GM19328 (cell line): ENCODE measurements around the gene TP63.
"Not testable (repeated sequence)": the region's sequence is repeated elsewhere in the genome, so short reads cannot be mapped to it uniquely, and the experiment has no call there.

ENCODE experiments used
- ATAC-seq: cut with Tn5 transposase; IDR thresholded peaks from one replicate; pipeline ENCODE4 v1.9.1; 2021; ENCODE audit warnings: mild to moderate bottlenecking, moderate library complexity; ENCODE audit not compliant: unreplicated experiment

The TP63 gene

DNA sequence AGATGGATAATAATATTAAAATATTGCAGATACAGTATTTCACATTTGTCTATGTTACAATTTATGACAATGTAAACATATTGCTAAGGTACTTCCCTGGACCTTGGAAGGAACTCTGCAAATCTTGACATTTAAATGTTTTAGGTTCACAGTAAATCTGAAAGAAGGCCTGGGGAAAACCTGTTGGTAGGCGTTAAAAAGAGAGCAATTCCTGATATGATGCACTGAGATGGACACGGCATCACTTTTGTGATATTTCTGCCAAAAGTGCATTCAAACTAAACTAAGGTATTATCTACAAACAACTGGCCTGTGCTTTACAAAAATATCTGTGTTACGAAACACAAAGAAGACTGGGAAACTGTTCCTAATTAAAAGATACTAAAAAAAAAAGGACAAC lies 6.1 kb upstream of the TP63 start:
- no peak for ATAC-seq

- no peak for ATAC-seq
These were observed 5.6 kb upstream of the TP63 start for GRCh38 chr3:189625572-189625971.

DNA sequence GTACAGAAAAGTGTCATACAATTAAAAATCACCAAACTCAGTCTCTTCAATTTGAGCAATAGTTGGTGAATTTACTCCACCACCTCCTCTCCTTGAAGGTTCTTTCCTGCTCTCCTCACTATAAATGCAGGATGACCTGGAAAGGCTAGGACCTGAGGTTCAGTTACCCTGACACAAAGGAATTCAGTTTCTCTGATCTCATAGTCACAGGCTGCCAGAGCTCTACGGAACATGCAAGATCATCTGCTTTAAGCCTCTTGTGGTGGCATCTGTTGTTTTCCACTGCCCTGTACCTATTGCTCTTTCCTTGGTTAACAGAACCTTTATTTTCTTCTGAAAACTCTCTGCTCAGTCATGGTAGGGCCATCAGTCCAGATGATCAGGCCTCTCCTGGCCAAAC lies 4.9 kb upstream of the TP63 start:
- no peak for ATAC-seq

GRCh38 chr3:189629803-189630455 lies 1.3 kb upstream of the TP63 start:
- ATAC-seq, result no peak

DNA sequence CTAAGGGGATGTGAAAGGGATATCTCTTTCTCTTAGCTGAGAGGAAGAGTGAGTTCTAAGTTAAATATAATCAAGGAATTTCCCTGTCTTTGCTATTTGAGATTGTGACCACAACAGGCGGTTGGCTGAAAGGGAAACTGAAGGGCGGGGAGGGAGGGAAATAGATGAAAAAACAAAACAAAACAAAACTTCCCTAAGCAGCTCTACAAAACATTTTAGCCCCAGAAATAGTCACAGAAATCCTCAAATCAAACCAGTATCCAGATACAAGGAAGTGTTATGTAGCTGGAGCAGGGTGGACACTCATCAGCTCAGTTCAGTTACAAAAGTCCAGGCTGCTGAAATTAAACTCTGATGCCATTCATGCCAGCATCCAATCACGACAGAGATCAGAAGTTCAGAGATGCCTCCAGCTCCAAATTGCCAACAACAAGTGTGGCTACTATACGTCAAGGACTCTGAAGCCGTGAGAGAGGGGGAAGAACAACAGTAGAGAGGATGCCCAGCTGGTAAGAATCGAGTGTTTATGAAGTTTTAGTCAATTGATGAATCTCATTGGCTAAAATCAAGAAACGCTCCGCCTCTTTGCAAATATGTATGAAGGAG lies 319 bp upstream of the TP63 start:
- ATAC-seq, result no peak

DNA sequence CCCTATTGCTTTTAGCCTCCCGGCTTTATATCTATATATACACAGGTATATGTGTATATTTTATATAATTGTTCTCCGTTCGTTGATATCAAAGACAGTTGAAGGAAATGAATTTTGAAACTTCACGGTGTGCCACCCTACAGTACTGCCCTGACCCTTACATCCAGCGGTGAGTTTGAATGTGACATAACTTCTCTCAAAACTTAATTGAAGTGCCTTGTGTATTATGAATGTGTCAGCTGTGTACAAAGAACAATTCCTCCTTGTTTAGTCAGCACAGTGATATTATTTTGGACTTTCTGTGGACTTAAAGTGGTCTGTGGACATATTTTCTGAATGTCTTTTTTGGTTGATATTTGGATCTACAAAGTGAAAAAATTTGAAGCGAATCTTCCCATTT lies 220 bp downstream of the TP63 start:
- ATAC-seq, result no peak

GRCh38 chr3:189632242-189632641 lies 1.1 kb downstream of the TP63 start:
- no peak for ATAC-seq

GRCh38 chr3:189635339-189635738 lies 4.2 kb downstream of the TP63 start:
- no peak for ATAC-seq

GRCh38 chr3:189636048-189636447 lies 4.9 kb downstream of the TP63 start:
- no peak for ATAC-seq

GRCh38 chr3:189637750-189638149 lies 6.6 kb downstream of the TP63 start:
- no peak for ATAC-seq

DNA sequence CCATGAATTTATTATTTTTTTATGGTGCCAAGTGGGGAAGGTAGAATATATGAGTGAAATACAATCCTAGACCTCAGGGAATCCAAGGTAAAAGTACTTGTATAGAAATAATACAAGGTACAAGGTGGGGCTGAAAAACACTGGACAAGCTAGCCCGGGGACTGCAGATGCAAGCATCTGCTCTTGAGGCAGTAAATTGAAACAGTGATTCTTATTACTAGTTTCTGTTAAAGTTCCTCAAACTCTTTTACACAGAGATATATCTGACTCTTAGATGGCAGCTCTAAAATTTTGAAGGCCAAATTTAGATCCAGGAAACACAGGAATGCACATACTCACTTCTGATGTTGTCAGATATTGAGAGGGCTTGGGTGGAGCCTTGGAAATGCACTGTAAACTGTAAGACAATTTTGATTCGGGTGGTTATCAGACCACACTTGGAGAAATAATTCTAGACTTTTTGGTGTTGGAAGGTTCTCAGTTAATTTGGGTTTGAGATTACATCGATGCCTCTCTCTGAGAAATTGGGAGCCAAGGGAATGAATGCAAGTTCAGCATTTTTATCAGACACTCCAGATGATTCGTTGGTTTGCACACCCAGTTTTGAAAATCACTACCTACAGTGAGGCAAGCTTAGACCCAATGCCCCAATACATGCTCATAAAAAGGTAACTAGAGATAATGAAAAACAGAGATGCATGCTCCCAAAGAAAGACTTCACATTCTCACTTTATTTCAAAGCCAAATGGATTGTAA lies 7.3 kb downstream of the TP63 start:
- ATAC-seq, result no peak

- no peak for ATAC-seq
These were observed 10.6 kb downstream of the TP63 start for GRCh38 chr3:189641776-189642175.

DNA sequence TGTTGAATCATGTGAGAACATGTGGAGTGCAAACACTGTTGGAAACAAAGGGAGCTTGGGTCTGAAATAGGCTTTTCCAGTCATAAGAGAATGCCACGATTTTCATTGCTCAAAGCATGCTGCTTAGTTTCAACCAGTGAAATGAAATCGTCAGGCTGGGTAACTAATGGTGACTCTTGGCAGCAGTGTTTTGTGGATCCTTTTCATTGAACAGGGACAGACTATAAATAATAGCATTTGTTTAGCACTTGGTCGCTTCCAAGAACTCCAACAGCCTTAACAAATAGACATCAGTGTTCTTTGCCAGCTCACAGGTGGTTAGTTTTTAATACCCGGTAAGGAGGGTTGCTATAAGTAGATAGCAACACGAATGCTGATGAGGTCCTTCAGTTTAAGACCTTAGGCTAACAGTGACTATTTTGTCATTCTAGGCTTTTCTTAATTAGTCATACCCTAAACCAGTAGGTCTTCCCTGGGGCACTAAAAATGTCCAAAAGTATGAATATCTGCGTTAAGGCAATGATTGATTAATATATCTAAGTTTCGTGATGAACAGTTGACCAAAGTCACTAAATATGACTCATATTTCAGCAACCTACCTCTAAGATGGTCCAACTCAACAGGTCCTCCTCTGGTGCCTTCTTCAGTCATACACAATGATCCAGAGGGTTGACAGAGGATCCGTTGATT lies 15.8 kb downstream of the TP63 start:
- ATAC-seq, result no peak

- ATAC-seq, result no peak
These were observed 20.9 kb downstream of the TP63 start for GRCh38 chr3:189652042-189652441.

GRCh38 chr3:189655617-189656016 lies 24.4 kb downstream of the TP63 start:
- no peak for ATAC-seq

DNA sequence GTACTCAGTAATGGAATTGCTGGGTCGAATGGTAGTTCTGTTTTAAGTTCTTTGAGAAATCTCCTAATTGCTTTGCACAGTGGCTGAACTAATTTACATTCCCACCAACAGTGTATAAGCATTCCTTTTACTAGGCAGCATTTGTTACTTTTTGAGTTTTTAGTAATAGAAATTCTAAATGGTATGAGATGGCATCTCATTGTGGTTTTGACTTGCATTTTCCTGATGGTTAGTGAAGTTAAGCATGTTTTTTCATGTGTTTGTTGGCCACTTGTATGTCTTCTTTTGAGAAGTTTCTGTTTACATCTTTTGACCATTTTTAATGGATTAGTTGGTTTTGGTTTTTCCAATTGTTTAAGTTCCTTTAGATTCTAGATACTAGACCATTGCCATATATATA lies 28.4 kb downstream of the TP63 start:
- ATAC-seq, result no peak

DNA sequence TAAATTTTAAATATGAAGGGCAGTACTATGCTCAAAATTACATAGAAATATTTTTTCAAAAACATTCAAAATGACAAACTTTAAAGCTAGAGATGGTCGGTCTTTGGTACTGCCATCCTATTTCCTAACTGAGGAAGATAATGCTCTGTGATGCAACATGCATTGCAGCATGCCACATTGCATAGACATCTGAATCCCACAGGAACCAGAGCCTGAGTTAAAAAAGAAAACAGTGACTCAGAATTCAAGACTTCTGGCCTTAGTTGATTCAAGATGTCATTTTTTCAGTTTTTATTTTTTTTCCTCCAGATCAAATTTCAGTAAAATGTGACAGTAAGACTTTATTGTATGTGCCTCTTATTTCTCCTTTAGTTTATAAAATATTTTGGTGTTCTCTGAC lies 33.1 kb downstream of the TP63 start:
- no peak for ATAC-seq

- not testable (repeated sequence) for ATAC-seq
These were observed 41.2 kb downstream of the TP63 start for GRCh38 chr3:189672346-189672745.

DNA sequence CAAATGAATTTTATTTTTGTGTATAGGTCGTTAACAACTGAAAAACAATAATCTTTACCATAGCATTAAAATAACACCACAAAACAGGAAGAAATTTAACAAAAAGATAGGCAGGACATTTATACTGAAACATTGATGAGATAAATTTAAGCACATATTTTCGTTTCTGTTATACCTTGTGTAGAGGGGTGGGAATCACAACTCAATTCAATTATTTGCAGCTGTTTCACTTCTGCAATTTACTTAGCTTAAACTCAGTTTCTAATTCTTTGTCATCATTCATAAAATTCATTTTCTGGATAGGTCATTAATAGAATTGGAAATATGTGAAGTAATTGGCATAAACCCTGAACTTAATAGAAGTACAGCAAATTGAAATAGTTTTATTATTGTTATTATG lies 42.3 kb downstream of the TP63 start:
- peak; percentile 82 for ATAC-seq

DNA sequence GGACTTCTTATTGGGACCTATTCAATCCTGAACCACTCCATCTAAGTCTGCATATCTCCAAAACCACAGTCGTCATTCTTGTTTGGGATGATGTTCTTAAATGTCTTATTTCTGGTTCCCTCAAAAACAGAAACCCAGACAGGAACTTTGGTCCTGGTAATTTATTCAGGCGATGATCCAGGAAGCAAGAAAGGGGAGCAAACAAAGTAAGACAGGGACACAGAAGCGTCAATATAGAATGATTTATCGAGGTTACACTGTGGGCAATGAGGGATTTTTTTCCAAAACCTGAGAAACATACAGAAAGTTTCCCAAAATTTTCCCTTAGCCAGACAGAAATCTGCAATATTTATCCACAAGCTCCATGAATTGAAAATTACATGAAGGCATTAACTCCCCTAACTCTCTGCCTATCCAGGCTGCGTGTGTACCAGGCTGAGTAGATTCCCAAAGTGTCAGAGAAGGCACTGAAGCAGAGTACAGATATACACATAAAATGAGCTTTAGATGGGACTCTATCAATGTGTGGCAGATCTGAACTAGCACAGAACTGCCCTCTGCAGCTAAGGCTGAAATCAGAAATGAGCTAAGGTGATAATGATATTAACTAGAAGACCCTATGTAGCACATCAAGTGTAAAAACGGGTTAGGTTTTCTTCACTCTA lies 43.2 kb downstream of the TP63 start:
- no peak for ATAC-seq

DNA sequence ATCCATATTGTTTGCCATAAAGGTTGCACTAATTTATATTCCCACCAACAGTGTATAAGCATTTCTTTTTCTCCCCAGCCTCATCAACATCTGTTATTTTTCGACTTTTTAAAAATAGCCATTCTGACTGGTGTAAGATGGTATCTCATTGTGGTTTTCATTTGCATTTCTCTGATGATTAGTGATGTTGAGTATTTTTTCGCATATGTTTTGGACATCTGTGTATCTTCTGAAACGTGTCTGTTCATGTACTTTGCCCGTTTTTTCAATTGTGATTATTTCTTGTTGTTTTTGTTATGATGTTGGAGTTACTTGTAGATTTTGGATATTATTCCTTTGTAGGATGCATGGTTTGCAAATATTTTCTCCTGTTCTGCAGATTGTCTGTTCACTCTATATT lies 46.5 kb downstream of the TP63 start:
- ATAC-seq, result no peak
